Measurements from ENCODE around the gene CALHM2.

GRCh38 chr10:103466734-103467133 is 14.6 kb upstream of the CALHM2 start:
- TF ChIP-seq EZH2 (IDR thresholded peaks at IDR 0.05; ENCODE audit: low read length, missing control alignments) = no peak
- TF ChIP-seq, protein P1, sequence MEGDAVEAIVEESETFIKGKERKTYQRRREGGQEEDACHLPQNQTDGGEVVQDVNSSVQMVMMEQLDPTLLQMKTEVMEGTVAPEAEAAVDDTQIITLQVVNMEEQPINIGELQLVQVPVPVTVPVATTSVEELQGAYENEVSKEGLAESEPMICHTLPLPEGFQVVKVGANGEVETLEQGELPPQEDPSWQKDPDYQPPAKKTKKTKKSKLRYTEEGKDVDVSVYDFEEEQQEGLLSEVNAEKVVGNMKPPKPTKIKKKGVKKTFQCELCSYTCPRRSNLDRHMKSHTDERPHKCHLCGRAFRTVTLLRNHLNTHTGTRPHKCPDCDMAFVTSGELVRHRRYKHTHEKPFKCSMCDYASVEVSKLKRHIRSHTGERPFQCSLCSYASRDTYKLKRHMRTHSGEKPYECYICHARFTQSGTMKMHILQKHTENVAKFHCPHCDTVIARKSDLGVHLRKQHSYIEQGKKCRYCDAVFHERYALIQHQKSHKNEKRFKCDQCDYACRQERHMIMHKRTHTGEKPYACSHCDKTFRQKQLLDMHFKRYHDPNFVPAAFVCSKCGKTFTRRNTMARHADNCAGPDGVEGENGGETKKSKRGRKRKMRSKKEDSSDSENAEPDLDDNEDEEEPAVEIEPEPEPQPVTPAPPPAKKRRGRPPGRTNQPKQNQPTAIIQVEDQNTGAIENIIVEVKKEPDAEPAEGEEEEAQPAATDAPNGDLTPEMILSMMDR (conservative IDR thresholded peaks at IDR 0.05 in 1 of 2, IDR thresholded peaks at IDR 0.05 in 1 of 2; ENCODE audit: low read depth in 1 of 2, low read length in 2 of 2) = no peak

All from fibroblast of lung (primary cell).